Epidermal melanocyte (primary cell): ENCODE data around the gene TGFBR1.
"Not testable (repeated sequence)": the region's sequence is repeated elsewhere in the genome, so short reads cannot be mapped to it uniquely, and the experiment has no call there.

Experiments used
- DNase-seq: peaks from one replicate; pipeline ENCODE4 v3.0.0; 2011; ENCODE audit warnings: low spot score; ENCODE audit not compliant: insufficient read length

Gene TGFBR1

GRCh38 chr9:99076030-99076429, 28.9 kb upstream of the TGFBR1 start:
- no peak for DNase-seq

GRCh38 chr9:99076483-99077171, 28.3 kb upstream of the TGFBR1 start:
- no peak for DNase-seq

DNA sequence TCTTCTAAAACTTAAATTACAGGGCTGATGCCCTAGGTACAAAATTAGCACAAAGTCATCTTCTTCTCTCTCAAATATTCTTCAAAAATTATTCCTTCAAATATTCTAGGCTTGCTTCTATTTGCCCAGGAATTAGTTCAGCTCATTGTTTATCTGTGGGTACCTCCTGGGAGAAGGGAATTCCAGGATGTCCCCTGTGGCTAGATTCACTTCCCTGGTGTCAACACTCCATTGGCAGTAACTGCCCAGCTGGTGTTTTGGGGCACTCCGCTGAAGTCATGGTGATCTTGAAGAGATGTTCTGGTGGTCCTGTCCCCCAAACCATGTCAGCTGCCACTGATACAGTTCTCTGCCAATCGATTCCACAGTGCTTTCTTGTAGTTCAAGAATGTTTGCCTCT, 26.2 kb upstream of the TGFBR1 start:
- no peak for DNase-seq

DNA sequence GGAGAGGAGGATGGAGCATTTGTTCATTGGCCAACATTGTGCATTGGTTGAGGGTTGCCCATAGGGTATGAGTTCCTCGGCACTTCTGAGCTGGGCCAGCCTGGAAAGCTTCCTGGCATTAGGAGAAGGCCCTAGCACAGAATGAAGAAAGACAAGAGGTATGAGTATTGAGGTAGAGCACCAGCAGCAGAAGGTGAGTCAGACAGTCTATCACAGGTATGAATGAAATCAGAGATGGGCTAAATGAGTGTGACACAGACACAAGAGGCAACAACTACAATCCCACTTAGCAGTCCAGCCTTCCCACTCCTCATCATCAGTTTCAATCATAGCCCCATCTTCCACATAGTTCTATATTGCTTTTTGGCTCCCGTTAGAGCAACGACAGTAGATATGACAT, 25.4 kb upstream of the TGFBR1 start:
- DNase-seq, result no peak

DNA sequence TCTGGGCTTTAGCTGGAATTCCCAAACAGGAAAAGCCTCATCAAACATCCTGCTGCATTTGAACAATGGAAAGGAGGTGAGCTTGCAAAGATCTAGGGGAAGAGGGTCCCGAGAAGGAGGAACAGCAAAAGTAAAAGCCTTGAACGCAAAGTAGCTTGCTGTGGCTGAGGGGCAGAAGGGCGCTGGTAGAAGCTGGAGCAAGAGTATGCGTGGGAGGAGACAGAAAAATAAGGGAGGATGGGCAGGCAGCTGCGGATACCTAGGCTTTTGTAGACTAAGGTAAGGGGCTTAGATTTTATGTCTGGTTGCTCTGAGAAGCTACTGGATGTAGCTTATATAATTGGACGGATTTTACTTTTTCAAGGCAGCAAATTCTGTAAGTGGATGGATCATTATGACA, 21.9 kb upstream of the TGFBR1 start:
- DNase-seq, result no peak

GRCh38 chr9:99085949-99086948, 18.7 kb upstream of the TGFBR1 start:
- no peak for DNase-seq

DNA sequence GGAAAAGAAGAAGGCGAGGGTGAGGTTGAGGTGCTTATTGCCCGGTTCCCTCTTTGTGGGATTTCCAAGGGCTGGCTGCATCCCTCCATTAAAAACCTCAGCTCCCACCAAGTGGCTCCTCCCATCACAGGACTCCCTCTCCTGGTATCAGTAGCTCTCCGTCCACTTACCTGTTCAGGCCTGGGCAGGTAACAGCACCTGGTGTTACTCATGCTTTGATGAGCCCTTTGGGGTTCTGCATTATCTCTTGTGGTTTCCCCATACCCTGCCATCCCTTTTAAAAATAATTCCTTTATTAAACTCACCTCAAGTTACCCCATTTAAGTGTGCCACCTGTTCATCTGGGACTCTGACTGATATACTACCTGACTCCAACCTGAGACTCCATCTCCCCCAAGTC, 17.5 kb upstream of the TGFBR1 start:
- DNase-seq, result no peak

- no peak for DNase-seq
Measured at GRCh38 chr9:99090336-99091130, 14.4 kb upstream of the TGFBR1 start.

GRCh38 chr9:99092643-99093491, 12.0 kb upstream of the TGFBR1 start:
- DNase-seq, result no peak

- DNase-seq, result no peak
Measured at GRCh38 chr9:99093492-99093791, 11.5 kb upstream of the TGFBR1 start.

GRCh38 chr9:99095565-99095964, 9.3 kb upstream of the TGFBR1 start:
- DNase-seq, result no peak

GRCh38 chr9:99096409-99096808, 8.5 kb upstream of the TGFBR1 start:
- no peak for DNase-seq

- not testable (repeated sequence) for DNase-seq
Measured at GRCh38 chr9:99099806-99100585, 4.9 kb upstream of the TGFBR1 start.

GRCh38 chr9:99101271-99101670, 3.6 kb upstream of the TGFBR1 start:
- DNase-seq, result no peak

DNA sequence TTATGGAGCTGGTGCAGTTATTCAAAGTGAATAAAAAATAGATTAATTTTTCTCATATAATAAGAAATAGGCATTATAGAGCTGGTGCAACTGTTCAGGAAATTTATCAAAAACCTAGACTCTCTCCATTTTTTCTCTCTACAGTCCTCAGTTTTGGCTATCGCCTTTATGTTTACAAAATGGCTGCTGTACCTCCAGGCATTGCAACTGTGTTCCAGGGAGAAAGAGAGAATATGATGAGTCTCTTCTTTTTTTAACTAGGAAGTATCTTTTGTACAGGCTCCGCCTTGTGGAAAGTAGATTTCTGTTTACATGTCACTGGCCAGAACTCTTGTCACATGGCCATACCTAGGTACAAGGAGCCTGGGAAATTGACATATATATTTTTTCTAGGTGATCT, 3.1 kb upstream of the TGFBR1 start:
- no peak for DNase-seq

DNA sequence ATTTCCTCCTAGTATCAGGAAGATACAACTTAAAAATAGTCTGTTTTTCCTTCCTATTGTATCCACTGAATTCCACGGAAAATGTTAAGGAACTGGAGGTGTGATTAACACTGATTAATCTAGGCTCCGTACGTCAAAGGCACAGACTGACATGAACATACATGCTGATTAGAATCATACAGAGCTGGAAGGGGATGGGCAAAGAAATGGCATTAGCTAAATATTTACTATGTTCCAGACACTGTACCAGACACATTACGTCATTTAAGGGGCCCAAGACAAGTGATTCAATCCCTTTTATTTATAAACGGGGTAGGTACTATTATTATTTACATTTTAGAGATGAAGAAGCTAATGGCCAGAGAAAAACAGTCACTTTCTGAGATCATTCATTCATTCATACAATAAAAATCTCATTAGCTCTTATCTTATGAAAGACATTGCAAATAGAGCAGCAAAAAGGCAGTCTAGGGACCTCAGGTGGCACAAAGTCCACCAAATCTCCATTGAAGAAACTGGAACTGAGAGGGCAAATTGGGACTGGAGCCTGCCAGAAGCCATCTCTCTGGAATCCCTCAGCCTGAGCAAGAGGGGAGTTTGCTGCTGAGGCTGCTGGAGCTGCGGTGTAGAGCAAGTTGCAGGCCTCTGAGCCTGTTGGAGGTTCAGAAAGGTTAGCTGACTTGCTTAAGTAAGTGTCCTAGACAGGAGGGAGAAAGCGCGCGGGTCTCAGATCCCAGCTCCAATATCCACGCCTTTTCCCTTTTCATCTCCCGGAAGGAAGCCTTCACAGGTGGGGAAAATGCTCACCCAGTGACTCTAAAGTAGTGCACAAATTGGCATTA, 1.6 kb upstream of the TGFBR1 start:
- DNase-seq, result no peak

GRCh38 chr9:99103901-99104458, 933 bp upstream of the TGFBR1 start:
- no peak for DNase-seq

- peak; percentile 79 for DNase-seq
Measured at GRCh38 chr9:99105152-99106043, 485 bp downstream of the TGFBR1 start.
